ENCODE measurements around the gene PLXNA2. TPM values are rescaled to one million over a fixed set of nuclear protein-coding genes. Genes with fewer than 3 reads are reported as not detected.

The PLXNA2 gene
- total RNA-seq, 1 experiment from 2014 or later: 0.06 TPM

DNA sequence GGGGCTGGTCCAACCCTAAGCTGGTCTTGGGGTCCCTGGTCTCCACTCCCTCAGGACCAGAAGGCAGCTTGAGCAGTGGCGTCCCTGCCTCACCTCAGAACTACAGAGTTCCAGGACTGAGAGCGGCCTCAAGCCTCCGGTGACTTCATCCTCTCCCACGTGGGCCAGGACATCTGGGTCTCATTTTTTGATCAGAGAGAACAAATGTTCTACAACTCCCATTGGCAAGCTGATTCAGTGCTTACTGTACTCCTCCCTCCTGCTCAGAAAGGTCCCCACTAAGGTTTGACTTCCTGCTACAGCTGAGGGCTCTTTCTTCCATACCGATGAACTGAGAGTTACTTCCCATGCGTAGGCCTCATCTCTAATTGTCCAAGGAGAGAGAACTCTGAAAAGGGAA, 78.5 kb downstream of the PLXNA2 start:
- intact Hi-C loops (cut with micrococcal nuclease; ENCODE audit: unreplicated experiment): no loop called here
- Histone ChIP-seq H3K36me3 (ENCODE audit: insufficient read depth, low read length, poor library complexity, severe bottlenecking) (no peaks in the 10 kb centered on the region), H3K27me3 (replicated peaks; ENCODE audit: insufficient read depth, low read depth, low read length, poor library complexity) (no peaks in the 10 kb centered on the region), H3K4me1 (ENCODE audit: insufficient read depth, low read length, poor library complexity, severe bottlenecking) (peaks cover 25% of the 10 kb centered on the region), H3K27ac (ENCODE audit: low read depth, low read length, poor library complexity, severe bottlenecking) (no peak overlapping the region), H3K9me3 (ENCODE audit: low read depth, low read length, poor library complexity, severe bottlenecking) (no peaks in the 10 kb centered on the region), H3K4me3 (ENCODE audit: low read depth, low read length, poor library complexity, severe bottlenecking) (no peak overlapping the region)
- TF ChIP-seq EZH2 (IDR thresholded peaks at IDR 0.05; ENCODE audit: borderline replicate concordance, low read depth, low read length, poor library complexity, severe bottlenecking): no peak
- TF ChIP-seq, protein P1, sequence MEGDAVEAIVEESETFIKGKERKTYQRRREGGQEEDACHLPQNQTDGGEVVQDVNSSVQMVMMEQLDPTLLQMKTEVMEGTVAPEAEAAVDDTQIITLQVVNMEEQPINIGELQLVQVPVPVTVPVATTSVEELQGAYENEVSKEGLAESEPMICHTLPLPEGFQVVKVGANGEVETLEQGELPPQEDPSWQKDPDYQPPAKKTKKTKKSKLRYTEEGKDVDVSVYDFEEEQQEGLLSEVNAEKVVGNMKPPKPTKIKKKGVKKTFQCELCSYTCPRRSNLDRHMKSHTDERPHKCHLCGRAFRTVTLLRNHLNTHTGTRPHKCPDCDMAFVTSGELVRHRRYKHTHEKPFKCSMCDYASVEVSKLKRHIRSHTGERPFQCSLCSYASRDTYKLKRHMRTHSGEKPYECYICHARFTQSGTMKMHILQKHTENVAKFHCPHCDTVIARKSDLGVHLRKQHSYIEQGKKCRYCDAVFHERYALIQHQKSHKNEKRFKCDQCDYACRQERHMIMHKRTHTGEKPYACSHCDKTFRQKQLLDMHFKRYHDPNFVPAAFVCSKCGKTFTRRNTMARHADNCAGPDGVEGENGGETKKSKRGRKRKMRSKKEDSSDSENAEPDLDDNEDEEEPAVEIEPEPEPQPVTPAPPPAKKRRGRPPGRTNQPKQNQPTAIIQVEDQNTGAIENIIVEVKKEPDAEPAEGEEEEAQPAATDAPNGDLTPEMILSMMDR (conservative IDR thresholded peaks at IDR 0.05; ENCODE audit: low read depth, low read length): no peak
- no TSS peak for BruUV-seq (replicated peaks)
- CTCF ChIA-PET: no interaction called here
- POLR2A ChIA-PET (ENCODE audit: low non-redundant PET): no interaction called here
- DNase-seq (ENCODE audit: low spot score): no peak

DNA sequence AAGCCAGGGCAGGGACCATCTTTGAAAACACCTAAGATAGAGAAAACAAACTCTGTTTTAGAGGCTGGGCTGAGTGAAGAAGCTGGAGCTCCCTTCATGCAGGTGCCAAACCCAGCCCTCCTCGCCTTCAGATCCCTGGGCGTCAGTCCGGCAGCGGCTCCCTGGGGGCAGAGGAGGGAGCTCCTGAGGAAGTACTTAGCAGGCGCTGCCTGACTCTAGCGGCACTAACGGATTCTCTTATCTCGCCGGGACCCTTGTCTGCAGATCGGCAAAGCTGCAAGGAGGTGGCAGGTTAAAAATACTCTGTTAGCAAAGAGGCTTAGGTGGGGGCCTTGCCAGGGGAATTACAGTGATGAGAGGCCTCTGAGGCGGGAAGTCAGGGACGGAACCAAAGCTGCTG, 79.6 kb downstream of the PLXNA2 start:
- Histone ChIP-seq H3K4me1 (ENCODE audit: insufficient read depth, low read length, poor library complexity, severe bottlenecking) (peaks cover 18% of the 10 kb centered on the region), H3K27ac (ENCODE audit: low read depth, low read length, poor library complexity, severe bottlenecking) (no peak overlapping the region), H3K27me3 (replicated peaks; ENCODE audit: insufficient read depth, low read depth, low read length, poor library complexity) (no peaks in the 10 kb centered on the region), H3K9me3 (ENCODE audit: low read depth, low read length, poor library complexity, severe bottlenecking) (no peaks in the 10 kb centered on the region), H3K4me3 (ENCODE audit: low read depth, low read length, poor library complexity, severe bottlenecking) (no peak overlapping the region), H3K36me3 (ENCODE audit: insufficient read depth, low read length, poor library complexity, severe bottlenecking) (no peaks in the 10 kb centered on the region)
- ChIA-PET CTCF (no interaction called here), POLR2A (ENCODE audit: low non-redundant PET) (no interaction called here)
- DNase-seq (ENCODE audit: low spot score): no peak
- TF ChIP-seq EZH2 (IDR thresholded peaks at IDR 0.05; ENCODE audit: borderline replicate concordance, low read depth, low read length, poor library complexity, severe bottlenecking): no peak
- TF ChIP-seq, protein P1 (conservative IDR thresholded peaks at IDR 0.05; ENCODE audit: low read depth, low read length): no peak
- intact Hi-C loops (cut with micrococcal nuclease; ENCODE audit: unreplicated experiment): no loop called here
- BruUV-seq (replicated peaks): no TSS peak

GRCh38 chr1:208163539-208163938, 80.6 kb downstream of the PLXNA2 start:
- Histone ChIP-seq H3K9me3 (ENCODE audit: low read depth, low read length, poor library complexity, severe bottlenecking) (no peaks in the 10 kb centered on the region), H3K27ac (ENCODE audit: low read depth, low read length, poor library complexity, severe bottlenecking) (no peak overlapping the region), H3K4me3 (ENCODE audit: low read depth, low read length, poor library complexity, severe bottlenecking) (no peak overlapping the region), H3K4me1 (ENCODE audit: insufficient read depth, low read length, poor library complexity, severe bottlenecking) (peaks cover 18% of the 10 kb centered on the region), H3K36me3 (ENCODE audit: insufficient read depth, low read length, poor library complexity, severe bottlenecking) (no peaks in the 10 kb centered on the region), H3K27me3 (replicated peaks; ENCODE audit: insufficient read depth, low read depth, low read length, poor library complexity) (no peaks in the 10 kb centered on the region)
- BruUV-seq (replicated peaks): no TSS peak
- TF ChIP-seq, protein P1 (conservative IDR thresholded peaks at IDR 0.05; ENCODE audit: low read depth, low read length): no peak
- no peak for TF ChIP-seq EZH2 (IDR thresholded peaks at IDR 0.05; ENCODE audit: borderline replicate concordance, low read depth, low read length, poor library complexity, severe bottlenecking)
- intact Hi-C loops (cut with micrococcal nuclease; ENCODE audit: unreplicated experiment): no loop called here
- ChIA-PET POLR2A (ENCODE audit: low non-redundant PET) (no interaction called here), CTCF (no interaction called here)
- no peak for DNase-seq (ENCODE audit: low spot score)
